Esophagus muscularis mucosa (tissue), 3 donors: Measurements from ENCODE around the gene ARHGAP6.

Experiments used
- CTCF ChIP-seq, 3 experiments: fragments of 200-600 bp in 2 of 3; fragments of 450-650 bp in 1 of 3; sonication (generic) in 2 of 3; IDR thresholded peaks; one replicate each; pipeline ENCODE4 v1.5.1; 2017 to 2019; ENCODE audit warnings: antibody characterized with exemption in 3 of 3, mild to moderate bottlenecking in 2 of 3, moderate library complexity in 1 of 3
- EP300 ChIP-seq: sonication (generic); formaldehyde crosslinking; IDR thresholded peaks from one replicate; pipeline ENCODE4 v1.6.1; 2017; ENCODE audit warnings: antibody characterized with exemption

DNA sequence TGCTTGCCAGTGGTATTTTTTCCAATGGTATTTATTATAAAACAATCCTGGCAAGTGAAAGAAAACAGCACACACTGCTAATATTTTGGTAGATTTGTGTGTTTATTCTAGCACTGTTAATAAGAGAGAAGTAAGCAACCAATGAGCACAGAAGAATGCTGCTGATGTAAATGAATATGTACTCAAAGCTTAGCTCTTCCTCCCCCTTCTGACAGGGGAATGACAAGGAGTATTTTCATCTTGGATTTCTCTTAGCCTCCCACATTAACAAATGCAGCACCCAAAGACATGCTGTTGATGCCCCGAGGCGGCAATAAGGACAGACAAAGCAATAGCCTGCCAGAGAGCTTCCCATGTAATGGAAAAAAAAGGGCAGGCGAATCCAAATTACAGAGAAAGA, 18.6 kb downstream of the ARHGAP6 start:
- TF ChIP-seq CTCF (IDR thresholded peaks at IDR 0.05) (no peak), EP300 (no peak)
